Choroid plexus epithelial cell (primary cell): Measurements from ENCODE around the gene HEG1.

Experiments used
- DNase-seq: peaks from one replicate; pipeline ENCODE4 v3.0.0-alpha.2; 2010; ENCODE audit warnings: low read depth
- H3K4me3 ChIP-seq: 2 replicates; pipeline ENCODE4 v1.5.1; 2011; ENCODE audit warnings: low read depth, mild to moderate bottlenecking, control low read depth, low read length, moderate library complexity
- TF ChIP-seq, protein P1 (sequence below): conservative IDR thresholded peaks from 2 replicates; pipeline ENCODE4 v1.5.1; 2011; ENCODE audit warnings: low read depth, mild to moderate bottlenecking, control low read depth, inconsistent platforms, low read length, moderate library complexity

HEG1 gene

DNA sequence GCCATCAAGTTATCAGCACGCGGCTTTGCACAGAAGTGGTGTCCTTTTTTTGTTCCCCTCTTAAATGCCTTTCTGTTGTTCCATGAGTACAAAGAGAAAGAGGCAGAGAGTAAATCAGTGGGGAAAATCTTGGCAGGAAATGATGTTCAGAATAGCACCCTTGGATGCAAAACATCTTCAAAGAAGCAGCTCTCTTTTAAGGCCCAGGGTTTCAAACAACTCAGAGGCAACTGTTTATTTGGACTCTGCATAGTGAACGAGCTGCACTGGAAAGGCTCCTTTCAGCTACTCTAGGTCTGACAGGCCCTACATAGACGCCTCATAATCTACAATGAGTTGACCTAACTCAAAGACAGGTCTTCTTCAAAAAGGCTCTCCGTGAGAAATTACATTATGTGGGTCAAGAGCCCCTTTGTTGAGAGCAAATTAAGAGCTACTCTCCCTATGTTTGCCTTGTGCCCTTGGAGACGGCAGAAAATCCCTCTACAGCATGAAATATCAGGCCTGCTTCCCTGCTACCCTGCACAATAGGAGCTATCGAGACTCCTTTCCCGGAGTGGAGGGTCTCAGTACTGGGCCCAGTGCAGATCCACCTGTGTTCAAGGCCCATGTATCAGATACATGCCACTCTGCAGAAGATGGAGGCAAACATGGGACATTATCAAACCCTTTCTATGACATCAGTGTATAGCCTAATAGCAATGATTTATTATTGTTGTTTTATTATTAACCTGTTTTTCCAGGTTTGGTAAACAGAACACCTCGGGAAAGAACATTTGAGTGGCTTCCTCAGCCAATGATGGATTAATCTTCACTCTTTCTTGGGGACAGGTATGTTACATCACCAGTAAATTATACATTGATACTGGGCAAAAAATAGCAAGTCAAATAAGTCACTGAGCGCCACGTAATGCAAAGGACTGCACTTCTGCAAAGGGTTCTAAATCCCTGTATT lies 53.1 kb downstream of the HEG1 start:
- H3K4me3 ChIP-seq = no peak overlapping the region
- no peak for DNase-seq
- TF ChIP-seq, protein P1, sequence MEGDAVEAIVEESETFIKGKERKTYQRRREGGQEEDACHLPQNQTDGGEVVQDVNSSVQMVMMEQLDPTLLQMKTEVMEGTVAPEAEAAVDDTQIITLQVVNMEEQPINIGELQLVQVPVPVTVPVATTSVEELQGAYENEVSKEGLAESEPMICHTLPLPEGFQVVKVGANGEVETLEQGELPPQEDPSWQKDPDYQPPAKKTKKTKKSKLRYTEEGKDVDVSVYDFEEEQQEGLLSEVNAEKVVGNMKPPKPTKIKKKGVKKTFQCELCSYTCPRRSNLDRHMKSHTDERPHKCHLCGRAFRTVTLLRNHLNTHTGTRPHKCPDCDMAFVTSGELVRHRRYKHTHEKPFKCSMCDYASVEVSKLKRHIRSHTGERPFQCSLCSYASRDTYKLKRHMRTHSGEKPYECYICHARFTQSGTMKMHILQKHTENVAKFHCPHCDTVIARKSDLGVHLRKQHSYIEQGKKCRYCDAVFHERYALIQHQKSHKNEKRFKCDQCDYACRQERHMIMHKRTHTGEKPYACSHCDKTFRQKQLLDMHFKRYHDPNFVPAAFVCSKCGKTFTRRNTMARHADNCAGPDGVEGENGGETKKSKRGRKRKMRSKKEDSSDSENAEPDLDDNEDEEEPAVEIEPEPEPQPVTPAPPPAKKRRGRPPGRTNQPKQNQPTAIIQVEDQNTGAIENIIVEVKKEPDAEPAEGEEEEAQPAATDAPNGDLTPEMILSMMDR = no peak

DNA sequence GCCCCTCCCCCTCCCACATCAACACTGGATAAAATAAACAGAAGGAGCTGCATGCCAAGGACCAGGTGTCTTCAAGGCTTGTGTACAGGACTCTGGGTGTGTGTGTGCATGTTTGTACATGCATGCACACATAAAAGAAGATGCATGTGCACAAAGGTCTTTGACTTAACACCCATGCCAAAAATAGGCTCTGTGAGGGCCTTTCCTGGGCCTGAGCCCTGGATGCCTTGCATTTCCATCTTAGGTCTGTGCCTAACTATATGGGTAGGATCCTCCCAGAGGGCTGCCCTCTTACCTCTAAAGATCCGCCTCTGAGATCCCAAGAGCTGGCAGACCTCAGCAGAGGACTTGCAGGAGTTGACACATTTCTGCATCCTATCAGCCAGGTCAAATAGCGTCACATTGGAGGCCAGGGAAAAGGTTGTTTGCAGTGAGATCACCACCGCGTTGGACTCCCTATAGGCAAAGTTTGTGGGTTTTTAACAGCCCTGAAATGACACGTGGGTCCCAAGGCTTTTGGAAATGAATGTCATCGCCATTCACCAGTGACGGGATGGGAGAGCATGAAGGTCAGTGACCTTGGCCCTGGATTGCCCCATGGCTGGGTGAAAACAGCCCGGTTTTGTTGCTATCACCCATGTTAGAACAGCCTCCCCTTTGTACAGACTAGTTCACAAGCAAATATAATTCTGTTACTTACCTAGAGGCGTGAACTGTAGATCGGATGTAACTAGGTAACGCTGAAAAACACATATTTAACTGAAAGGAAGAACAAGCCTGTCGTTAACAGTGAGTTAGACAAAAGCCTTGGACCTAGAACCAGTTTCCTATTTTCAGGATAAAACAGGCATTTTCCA lies 54.0 kb downstream of the HEG1 start:
- no peak for DNase-seq
- TF ChIP-seq, protein P1 = no peak
- no peak overlapping the region for H3K4me3 ChIP-seq

DNA sequence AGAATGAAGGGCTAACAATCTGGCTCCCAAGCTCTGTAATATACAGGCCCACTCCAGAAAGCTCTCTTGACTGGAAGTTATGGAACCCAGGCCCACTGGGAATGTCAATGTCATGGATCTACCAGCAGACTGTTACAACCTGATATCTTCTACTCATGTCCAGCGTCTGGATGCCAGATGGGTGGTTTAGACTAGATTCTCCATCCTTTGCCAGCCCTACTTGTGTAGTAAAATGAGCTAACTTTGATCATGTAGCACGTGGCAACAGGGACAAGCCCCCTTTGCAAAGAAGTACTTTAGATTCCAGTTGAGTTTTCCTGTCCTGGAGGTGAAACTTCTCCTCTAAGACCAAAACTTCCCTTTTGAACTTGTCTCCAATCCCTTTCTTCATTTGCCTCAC lies 55.1 kb downstream of the HEG1 start:
- TF ChIP-seq, protein P1 = no peak
- DNase-seq = no peak
- no peak overlapping the region for H3K4me3 ChIP-seq

DNA sequence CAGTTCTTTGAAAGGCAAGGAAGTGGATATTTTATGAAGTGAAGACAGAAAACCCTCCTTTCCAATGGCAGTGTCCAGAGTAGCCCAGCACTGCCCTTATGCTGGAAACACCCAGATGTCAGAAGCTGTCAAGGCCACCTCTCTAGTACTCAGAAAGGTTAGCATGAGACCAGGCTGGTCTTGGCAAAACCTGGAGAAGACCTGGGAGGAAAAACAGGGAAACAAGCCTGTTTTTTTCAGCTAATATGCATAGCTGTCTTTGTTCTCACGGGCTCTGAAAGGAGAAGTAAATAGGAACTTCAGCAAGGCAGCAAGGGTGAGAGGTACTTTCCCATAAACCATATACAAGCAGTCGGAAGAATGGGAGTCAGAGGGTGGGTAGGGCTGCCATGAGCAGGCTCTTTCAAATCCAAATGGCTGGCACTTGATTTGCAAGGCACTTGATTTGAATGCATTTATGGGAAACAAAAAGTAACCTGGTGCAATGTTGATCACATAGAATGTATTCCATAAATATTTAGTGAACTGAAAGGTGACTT lies 55.8 kb downstream of the HEG1 start:
- DNase-seq = no peak
- TF ChIP-seq, protein P1 = no peak
- H3K4me3 ChIP-seq = no peak overlapping the region

- TF ChIP-seq, protein P1 = no peak
- H3K4me3 ChIP-seq = no peak overlapping the region
- DNase-seq = no peak
Observed at GRCh38 chr3:124999317-124999716, 56.5 kb downstream of the HEG1 start.

GRCh38 chr3:124998247-124998630 lies 57.6 kb downstream of the HEG1 start:
- DNase-seq = no peak
- TF ChIP-seq, protein P1 = no peak
- no peak overlapping the region for H3K4me3 ChIP-seq
